Urothelium cell line (cell line): ENCODE measurements around the gene NPC2.
A peak's percentile ranks its signal among the peaks of the same experiment; 100 is the strongest.

Source experiments
- DNase-seq: peaks from one replicate; pipeline ENCODE4 v3.0.0; 2011; ENCODE audit warnings: low spot score, mixed read lengths
- FAIRE-seq: peaks from 2 replicates; lab custom pipeline; 2011; peaks lifted over from hg19 to GRCh38; lab: Jason Lieb, UNC

Gene NPC2

GRCh38 chr14:74519316-74520074 lies 26.4 kb upstream of the NPC2 start:
- FAIRE-seq (no peak), DNase-seq (no peak)

DNA sequence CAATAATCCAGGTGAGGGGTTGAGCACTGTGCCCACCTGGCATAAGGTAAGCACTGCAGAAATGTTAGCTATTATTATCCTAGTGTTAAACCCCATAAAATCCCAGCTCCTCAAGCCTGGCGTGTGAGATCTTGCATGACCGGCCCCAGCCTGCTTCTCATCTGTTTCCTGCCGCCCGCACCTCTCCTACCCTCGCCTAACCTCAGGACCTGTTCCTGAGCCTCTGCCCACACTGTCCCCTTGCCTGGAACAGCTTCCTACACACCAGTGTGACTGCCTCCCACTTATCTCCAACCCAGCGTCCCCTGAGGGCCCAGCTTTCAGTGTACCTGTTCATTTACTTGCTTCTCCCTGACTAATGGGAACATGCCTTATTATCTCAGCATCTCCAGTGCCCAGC lies 25.1 kb upstream of the NPC2 start:
- no peak for DNase-seq
- no peak for FAIRE-seq

GRCh38 chr14:74517731-74518130 lies 24.6 kb upstream of the NPC2 start:
- DNase-seq (no peak), FAIRE-seq (no peak)

DNA sequence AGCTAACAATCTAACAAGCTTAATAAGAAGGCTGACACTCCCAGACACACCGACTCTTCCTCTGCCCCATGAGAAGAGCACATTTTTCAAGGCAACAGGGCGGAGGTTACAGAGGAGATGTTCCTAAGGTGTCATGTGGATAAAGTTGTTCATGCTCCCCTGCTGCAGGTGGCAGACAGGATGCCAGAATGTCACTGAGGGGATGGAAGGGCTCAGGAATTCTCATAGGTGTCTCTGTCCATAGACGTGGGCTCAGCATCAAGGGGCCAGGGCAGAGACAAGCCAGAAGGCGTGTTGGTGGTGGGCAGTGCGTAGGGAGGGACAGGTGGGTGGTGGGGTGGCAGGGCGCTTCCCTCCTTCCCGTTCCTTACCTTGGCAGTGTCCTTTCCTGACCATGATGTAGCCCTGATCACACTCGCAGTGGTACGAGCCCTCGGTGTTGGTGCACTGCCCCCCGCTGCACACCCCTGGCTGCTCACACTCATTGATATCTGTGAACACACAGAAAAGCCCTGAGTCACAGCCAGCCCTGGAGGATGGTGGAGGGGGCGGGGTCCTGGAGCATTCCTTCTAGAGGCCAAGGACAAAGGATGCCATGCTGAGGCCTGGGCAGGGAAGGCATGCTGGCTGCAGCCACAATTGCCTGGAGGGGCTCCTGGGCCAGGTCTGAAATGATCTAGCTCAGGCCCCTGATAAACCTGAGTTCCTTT lies 23.5 kb upstream of the NPC2 start:
- no peak for FAIRE-seq
- peak; percentile 50 for DNase-seq

DNA sequence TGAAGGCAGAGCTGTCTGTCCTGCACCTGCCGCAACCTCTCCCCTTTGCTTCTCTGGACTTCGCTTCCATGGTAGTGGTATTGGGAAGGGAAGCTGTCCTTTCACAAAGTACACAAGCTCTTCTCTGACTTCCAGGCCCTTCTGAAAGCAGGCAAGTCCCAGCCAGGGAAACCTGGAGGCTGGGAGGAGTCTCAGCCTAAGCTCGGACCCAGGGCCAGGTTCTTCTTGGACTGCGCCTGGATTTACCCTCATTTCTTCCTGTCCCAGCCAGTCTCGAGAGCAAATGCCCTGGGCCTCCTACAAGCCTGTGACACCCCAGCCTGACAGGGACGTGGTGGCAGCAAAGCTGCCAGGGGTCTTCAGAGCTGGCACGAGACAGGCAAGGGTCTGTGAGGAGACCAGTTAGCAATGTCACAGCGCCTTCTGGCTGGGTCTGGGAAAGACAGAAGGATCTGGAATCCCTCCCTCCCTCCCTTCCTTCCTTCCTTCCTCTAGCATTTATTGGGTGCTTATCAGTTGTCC lies 22.8 kb upstream of the NPC2 start:
- FAIRE-seq (no peak), DNase-seq (no peak)

DNA sequence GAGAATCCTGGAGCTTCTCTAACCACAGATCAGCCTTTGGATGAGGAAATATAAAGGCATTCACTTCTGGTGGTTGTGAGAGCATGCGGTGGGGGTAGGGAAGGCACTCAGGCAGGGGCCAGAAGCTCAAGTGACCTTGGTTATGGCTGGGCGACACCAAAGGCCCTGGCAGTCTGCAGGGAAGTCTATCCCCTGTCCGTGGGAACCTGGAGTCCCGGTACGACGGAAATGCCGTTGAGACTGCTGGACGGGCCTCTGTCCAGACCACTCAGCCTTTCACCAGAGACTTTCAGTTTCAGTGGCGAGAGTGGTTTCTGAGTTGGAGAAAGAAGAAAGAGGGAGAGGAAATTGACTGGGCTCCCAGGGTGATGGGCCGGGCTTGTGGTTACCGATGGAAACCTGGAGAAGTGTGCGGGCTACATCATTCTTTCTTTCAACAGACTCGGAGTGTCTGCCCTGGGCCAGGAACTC lies 21.4 kb upstream of the NPC2 start:
- FAIRE-seq (no peak), DNase-seq (no peak)

- DNase-seq (no peak), FAIRE-seq (no peak)
These were observed 19.1 kb upstream of the NPC2 start for GRCh38 chr14:74511966-74512830.

- FAIRE-seq (no peak), DNase-seq (no peak)
These were observed 17.9 kb upstream of the NPC2 start for GRCh38 chr14:74510959-74511409.

DNA sequence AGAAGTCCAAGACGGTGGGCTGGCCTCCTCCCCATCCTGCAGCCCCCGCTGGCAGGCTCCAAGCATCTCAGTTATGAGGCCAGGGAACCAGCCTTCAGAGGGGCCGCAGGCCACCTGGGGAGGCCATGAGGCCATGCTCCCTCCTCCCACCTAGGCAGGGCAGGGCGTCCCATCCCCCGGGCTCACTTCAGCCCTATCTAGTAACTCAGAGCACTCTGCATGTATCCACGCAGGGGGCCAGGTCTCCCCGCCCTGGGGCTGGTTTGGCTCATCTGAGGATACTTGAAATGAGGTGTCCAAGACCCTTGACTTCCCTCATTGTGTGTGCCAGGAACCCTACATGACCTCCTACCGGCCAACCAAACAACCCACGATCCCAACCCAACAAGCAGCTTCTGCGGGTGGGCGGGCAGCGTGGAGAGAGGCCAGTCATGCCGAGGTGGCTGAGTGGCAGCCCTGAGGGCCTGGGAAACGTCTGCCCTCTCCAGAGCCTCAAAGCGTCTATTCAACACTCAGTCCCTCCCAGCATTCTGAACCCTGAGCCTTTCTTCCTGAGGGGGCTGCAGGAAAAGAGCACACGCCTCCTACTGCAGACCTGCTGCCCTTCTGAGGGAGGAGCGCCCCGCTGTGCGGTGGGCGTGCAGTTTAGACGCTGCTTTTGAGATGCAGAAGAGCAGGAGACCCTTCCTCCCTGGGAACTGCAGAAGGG lies 17.3 kb upstream of the NPC2 start:
- no peak for FAIRE-seq
- DNase-seq = no peak

DNA sequence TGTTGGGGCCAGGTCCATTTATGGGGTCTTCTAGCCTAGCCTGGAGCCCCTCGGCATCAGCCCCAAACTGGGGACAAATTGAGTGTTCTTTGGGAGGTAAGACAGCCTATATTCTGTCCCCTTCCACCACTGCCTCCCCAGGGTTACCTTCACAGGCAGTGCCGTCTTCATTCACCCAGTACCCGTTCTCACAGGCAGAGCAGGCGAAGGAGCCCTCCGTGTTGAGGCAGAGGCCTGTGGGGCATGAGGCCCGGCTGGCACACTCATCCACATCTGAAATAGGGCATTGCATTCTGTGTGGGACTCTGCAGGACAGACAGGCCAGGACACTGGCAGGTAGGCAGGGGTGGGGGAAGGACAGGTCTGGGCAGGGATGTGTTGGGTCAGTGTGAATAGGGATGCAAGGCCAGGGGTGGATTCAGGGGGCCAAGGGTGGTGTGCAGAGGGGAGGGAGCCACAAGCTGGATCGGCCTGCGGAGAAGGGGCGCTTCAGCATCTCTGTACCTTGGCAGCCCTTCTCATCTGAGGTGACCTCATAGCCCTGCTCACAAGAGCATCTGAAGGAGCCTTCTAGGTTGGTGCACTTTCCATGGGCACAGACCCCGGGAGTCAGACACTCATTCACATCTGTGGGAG lies 16.6 kb upstream of the NPC2 start:
- FAIRE-seq (peak; percentile 62), DNase-seq (no peak)

DNA sequence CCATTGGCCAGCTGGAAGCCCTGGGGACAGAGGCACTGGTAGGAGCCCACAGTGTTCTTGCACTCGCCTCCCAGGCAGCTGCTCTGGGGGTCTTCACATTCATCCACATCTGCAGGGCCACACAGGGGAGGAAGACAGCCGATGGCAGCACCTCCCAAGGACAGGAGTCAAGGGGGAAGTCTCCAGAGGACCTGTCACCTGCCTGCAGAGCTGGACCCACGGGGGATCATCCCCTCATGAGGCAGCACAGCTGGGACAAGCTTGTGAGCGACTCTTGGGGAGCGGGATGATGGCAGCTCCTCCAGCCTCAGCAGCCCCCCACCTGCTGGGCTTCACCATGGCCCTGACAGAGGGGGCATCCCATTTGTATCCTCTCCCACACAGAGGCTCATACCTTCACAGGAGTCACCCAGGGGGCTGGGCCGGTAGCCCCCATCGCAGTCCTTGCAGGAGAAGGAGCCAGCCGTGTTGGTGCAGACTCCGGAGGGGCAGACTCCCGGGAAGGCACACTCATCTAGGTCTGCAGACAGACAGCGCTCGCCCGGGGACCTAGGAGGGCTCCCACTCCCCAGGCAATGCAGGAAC lies 15.8 kb upstream of the NPC2 start:
- DNase-seq (no peak), FAIRE-seq (no peak)

DNA sequence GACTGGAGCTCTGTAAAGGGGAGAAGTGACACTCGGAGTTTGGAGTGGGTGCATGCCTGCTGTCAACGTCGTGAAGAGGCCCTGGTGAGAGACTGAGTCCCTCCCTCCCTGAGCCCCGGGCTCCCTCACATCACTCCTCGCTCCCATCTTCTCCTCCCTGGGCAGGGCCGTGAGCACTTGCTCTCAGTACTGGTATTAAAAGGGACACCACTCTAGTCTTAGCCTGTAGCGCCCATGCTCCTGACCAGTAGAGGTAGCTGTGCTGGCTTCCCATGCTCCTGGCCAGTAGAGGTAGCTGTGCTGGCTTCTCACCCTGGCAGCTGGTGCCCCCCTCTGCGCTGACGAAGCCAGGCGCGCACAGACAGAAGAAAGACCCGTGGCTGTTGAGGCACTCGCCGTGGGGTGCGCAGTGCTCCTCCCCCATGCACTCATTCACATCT lies 15.2 kb upstream of the NPC2 start:
- DNase-seq (no peak), FAIRE-seq (peak; percentile 35)

DNA sequence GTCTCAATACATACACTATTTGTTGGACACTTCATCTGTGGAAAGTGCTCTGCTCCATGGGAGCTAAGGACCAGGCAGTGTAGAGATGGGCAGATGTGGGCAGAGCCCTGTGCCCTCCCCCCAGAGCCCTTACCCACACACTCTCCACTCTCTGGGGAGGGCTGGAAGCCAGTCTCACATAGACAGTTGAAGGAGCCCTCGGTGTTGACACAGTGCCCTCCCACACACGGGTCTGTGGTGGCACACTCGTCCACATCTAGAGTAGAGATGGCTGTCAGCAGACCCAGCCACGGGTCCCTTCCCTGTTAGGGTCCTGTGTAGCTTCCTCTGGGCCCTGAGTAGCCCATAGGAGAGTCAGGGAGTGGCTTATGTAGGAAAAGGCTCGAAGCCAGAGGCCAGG lies 14.7 kb upstream of the NPC2 start:
- no peak for DNase-seq
- FAIRE-seq = no peak

DNA sequence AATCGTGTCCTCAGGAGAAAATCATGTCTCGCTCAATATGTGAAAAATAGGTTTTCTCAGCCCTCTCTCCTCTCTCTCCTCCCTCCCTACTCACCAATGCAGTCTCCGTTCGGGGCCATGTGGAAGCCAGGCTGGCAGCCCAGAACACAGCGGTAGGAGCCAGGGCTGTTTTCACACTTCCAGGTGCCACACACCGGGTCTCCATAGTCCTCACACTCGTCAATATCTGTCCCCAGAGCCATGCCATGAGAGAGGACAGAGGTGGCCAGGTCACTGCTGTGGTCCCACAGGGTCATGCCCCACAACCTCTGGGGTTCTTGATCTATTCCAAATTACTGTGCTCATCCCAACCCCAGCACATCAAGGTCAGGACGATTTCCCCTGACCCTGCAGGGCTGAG lies 14.0 kb upstream of the NPC2 start:
- no peak for DNase-seq
- FAIRE-seq = no peak

DNA sequence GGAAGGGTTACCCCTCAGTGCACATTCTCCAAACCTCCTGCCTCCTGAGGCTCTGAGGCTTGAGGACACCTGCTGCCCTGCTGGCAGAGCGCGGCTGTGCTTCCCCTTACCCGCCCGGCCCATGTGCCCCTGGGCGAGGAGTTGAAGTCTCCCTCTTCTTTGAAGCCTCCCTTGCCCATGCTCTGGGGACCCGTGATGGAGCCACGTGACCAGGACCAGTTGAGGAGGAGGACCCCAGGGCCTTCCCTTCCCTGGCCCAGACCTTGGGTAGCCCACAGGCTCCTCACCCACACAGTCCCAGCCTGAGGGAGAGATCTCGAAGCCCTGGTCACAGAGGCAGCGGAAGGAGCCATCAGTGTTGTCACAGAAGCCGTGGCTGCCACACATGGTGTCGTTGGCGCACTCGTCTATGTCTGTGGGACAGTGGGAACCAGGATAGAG lies 13.3 kb upstream of the NPC2 start:
- FAIRE-seq (peak; percentile 13), DNase-seq (no peak)

DNA sequence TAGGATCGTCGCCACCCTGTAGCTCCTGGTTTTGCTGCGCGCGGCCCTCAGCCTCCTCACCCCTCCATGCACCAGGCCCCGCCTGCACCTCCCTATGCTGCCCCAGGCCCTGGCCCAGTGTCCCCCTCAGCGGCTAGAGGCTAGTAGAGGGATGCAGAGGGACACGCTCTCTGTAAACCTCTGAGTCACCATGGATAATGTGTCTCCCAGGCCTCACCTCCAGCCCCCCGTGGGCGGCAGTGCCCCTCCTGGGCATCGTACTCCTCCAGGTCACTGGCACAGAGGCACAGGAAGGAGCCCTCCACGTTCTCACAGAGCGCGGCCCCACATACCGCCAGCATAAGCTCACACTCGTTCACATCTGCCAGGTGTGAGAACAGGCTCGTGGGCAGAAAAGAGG lies 12.7 kb upstream of the NPC2 start:
- no peak for DNase-seq
- FAIRE-seq = no peak

DNA sequence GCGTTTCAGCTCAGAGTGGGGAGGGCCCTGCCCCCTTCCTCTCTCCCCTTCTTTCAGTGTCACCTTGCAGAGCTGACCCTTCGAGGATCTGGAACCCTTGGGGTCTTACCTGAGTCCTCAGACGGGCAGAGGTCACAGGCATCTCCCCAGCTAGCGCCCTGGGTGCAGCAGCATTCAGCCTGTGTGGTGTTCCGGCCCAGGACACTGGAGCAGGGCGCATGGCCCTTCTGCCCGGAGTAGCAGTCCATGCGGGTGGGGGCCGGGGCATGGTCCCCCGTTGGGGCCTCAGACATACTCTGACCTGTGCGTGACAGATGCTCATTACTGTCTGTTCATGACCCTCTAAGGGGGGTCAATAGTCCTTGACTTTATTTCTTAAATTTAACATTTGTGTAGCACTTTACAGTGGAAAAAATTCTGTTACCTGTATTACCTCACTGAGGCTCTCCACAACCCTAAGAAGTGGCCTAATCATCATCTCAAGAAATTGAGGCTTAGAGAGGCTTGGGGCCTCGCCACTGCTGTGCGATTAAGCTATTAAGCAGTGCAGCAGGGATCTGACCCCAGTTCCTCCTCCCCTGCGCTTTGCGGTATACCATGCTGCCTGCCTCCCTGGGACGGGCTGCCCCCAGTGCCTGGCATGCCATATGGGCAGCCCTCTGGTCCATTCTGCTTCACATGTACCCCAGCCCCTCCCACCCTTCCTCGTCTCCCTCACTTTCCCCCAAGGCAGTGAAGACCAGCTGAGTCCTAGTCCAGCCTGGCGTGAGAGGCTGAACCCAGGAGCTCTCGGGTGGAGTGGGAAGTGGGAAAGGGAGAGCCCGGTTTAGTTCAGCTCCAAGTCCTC lies 12.0 kb upstream of the NPC2 start:
- FAIRE-seq = no peak
- no peak for DNase-seq

- DNase-seq (no peak), FAIRE-seq (no peak)
These were observed 11.3 kb upstream of the NPC2 start for GRCh38 chr14:74504412-74504811.

DNA sequence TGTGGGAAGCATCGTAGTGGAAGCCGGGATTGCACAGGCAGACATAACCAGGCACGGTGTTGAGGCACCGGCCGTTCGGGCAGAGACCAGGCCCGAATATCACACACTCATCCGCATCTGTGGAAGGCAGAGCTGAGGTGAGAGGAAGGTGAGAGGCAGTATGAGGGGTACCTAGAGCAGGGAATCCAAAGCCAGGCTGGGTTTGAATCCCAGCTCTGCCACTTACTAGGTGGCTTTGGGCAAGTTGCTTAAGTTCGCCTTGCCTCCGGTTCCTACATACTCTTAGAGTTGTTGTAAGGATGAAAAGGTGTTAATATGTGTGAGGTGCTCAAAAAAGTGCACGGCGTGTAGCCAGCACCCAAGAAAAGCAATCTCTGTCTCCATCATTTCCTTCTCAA lies 10.8 kb upstream of the NPC2 start:
- FAIRE-seq (no peak), DNase-seq (no peak)
